ENCODE data around the gene CNTNAP4.

Gene CNTNAP4

DNA sequence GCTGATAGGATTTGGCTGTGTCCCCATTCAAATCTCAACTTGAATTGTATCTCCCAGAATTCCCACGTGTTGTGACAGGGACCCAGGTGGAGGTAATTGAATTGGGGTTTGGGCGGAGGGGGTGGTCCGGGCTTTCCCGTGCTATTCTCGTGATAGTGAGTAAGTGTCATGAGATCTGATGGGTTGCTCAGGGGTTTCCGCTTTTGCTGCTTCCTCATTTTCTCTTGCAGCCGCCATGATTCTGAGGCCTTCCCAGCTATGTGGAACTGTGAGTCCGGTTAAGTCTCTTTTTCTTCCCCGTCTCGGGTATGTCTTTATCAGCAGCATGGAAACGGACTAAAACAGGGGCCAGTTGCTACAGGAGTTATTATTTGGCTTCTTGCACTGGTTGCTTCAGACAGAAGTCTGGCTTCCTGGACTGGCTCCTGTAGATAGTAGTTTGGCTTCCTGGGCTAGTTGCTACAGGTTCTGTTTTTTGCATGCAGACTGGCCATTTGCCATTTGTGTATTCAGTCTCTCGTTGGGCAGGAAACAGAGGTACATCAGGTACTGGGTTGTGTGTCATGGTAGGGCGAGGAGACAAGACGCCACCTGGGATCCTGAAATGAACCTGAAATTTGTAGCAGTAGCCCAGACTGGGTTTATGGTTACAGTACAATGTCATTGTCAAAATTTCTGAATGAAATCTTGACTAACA, 32.6 kb downstream of the CNTNAP4 start:
- DNase-seq (ENCODE audit: low read depth): no peak

GRCh38 chr16:76311260-76311659, 34.1 kb downstream of the CNTNAP4 start:
- no peak for DNase-seq (ENCODE audit: low read depth)

- no peak for DNase-seq (ENCODE audit: low read depth)
Observed at GRCh38 chr16:76318565-76318964, 41.4 kb downstream of the CNTNAP4 start.

GRCh38 chr16:76329106-76329505, 51.9 kb downstream of the CNTNAP4 start:
- no peak for DNase-seq (ENCODE audit: low read depth)

DNA sequence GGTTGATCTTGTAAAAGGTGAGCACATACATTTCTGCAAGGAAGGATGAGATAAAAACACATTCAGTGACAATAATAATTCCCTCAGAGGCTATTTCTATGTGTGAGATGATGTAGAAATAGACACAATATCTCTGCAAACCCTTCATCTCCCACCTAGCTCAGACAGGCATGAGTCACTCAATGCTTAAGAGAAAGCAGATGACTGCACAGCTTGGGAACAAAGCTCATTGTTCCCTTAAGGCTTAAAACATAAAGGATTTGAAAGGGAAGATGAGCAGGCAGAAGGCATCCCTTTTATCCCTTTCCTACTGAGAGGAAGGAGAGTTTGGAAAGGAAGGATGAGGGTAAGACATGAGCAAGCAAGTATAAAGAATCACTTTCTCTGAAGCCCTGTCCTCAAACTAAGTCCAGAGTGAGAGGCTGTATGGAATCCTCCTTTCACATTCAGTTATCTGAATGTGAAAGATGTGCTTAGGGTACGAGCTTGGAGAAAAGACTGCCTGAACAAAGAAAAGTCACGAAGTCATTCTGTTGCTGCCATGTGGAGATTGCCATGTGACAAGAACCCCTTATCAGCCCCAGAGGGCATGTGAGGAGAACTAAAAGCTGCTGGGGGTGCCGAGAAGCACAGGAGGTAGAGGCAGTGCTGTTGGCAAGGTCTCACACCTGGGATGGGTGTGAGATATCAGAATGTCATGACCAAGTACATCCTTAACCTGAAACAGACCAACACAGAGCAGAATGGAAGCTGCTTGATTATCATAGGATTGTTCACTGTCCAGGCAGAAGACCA, 58.2 kb downstream of the CNTNAP4 start:
- DNase-seq (ENCODE audit: low read depth): no peak

DNA sequence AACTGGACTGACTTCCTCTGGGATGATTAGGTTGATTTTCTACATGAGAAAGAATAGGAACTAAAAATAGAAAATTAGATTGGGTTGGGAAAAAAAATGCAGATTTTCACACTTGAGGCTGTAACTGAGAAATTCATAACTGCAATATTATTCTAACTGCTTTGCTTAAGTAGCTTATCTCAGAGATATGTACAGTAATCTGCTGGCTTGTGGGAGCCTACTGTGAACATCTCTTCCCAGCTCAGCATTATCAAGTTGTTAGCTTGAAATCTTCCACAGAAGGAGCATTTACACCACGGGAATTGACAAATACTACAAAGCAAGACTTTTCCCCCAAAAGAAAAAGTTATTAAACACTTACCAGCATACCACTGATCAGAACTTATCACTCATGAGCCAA, 58.9 kb downstream of the CNTNAP4 start:
- DNase-seq (ENCODE audit: low read depth): no peak

GRCh38 chr16:76338472-76338871, 61.3 kb downstream of the CNTNAP4 start:
- no peak for DNase-seq (ENCODE audit: low read depth)

DNA sequence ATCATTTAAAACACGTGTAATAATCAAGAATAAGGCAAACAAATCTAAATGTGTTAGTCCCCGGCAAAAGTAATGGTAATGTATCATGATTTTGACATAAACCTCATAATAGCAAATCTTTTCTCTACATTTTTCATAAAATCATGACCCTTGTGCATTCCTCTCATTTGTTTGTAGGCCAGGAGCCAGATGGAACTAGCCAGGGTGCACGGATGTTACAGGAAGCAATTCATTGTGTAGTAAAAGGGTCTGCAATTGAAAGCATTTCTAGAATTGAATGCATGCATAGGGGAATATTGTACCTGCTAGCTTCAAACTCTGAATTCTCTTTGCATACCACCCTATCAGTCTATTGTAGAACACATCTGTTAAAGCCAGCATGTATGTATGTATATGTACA, 66.6 kb downstream of the CNTNAP4 start:
- no peak for DNase-seq (ENCODE audit: low read depth)

DNA sequence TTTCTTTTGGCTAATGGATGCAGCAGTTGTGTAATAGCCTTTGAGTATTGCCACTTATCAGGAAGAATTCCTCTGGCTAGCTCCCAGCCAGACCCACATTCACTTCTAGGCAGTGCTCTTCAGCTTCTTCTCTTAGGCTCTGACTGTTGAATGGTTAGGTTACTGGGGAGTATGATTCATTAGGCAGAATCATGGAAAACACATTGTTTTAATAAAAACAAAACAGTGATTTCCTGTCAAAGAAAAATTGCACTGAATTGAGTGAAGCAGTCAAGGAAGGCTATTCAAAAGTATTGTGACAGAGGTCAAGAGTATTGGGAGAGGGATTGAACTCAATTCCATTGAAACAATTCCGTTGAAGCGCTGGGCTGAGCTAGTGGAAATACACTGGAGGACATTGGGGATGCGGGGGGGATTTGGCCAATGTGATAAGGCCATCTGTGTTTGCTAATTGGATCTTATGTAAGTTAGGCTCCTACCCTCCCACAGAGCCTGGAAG, 68.0 kb downstream of the CNTNAP4 start:
- no peak for DNase-seq (ENCODE audit: low read depth)

GRCh38 chr16:76346210-76346609, 69.0 kb downstream of the CNTNAP4 start:
- no peak for DNase-seq (ENCODE audit: low read depth)

- no peak for DNase-seq (ENCODE audit: low read depth)
Observed at GRCh38 chr16:76351441-76351840, 74.2 kb downstream of the CNTNAP4 start.

GRCh38 chr16:76360404-76360803, 83.2 kb downstream of the CNTNAP4 start:
- DNase-seq (ENCODE audit: low read depth): no peak

- DNase-seq (ENCODE audit: low read depth): no peak
Observed at GRCh38 chr16:76370344-76370743, 93.1 kb downstream of the CNTNAP4 start.

- no peak for DNase-seq (ENCODE audit: low read depth)
Observed at GRCh38 chr16:76371441-76371840, 94.2 kb downstream of the CNTNAP4 start.

DNA sequence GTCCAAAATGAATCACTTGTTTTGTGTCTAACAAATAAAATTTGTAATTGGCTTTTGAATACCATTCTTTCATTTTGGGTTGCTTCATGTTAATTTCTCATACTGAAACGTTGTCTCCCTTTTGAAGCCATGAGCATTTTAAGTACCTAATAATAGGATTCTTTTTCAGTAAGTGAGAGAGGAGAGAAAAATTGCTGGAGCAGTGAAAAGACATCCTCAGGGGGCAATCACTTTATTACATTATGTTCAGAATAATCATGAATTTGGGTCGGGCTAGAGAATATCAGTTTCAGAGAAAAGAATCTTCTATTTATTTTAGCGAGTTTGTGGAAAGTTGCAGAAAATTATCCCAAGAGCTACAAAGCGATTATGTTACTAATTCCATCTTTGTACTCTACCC, 96.8 kb downstream of the CNTNAP4 start:
- DNase-seq (ENCODE audit: low read depth): no peak

GRCh38 chr16:76376988-76377387, 99.8 kb downstream of the CNTNAP4 start:
- DNase-seq (ENCODE audit: low read depth): no peak

- no peak for DNase-seq (ENCODE audit: low read depth)
Observed at GRCh38 chr16:76378020-76378419, 100.8 kb downstream of the CNTNAP4 start.

DNA sequence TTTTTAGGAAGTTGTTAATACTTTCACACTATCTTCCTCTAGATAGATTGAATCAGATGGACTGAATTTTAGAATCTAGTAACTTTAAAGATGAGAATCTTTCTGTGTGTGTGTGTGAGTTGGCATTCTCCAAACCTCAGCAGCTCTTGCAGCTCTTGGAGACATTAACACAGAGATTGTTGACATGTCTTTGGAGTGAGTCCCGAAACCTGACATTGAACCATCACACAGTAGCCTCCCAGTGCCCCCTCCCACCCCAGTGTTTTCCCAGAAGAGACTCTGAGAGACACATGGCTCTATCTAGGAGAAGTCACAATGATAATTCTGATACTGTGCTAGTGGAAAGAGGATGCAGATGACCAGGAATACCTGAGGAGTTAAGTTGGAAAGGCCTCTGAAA, 103.9 kb downstream of the CNTNAP4 start:
- no peak for DNase-seq (ENCODE audit: low read depth)

DNA sequence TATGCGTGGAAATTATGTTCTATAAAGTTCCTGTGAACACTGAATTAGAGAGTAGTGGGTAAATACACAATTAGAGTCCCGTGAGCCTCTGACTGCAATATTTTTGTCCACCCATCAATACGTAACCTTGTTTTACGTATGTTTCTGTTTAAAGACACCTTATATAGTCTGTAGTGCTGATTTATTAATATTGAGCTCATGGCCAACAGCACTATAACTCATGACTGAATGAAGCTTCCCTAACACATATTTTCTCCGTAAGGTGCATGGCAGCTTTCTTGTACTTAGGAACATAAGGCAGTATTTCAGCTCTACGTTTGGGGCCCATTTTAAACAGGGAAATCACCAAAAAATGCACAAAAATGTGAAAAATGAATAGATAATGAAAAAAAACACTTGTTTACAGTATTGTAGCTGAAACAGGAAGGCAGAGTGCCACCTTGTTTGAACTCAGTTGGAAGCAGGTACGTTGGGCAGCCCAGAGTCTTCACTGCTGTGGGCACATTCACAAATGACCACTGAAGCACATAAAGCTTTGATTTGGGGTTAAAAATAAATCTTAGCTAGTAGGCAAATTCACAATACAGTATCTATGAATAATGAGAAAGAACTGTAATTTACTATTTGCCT, 108.5 kb downstream of the CNTNAP4 start:
- no peak for DNase-seq (ENCODE audit: low read depth)

GRCh38 chr16:76386784-76387183, 109.6 kb downstream of the CNTNAP4 start:
- no peak for DNase-seq (ENCODE audit: low read depth)

DNA sequence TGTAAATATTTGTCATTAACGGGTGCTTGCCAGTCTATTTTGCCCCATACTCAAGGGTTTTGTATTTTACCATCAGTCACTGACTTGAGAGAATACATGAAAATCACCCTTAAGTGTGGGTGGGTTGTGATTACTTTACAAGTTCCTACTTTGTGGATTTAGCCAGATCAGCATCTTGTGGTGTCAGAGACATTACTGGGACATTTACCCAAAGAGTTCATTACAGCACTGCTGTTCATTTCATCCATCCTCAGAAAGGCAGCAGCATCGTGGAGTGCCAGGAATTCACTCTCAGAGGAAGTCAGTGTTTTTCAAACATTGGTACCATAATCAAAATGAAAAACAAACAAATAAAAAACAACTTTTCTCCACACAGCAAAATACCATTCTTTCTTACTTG, 110.8 kb downstream of the CNTNAP4 start:
- DNase-seq (ENCODE audit: low read depth): no peak

GRCh38 chr16:76389126-76389525, 111.9 kb downstream of the CNTNAP4 start:
- no peak for DNase-seq (ENCODE audit: low read depth)

DNA sequence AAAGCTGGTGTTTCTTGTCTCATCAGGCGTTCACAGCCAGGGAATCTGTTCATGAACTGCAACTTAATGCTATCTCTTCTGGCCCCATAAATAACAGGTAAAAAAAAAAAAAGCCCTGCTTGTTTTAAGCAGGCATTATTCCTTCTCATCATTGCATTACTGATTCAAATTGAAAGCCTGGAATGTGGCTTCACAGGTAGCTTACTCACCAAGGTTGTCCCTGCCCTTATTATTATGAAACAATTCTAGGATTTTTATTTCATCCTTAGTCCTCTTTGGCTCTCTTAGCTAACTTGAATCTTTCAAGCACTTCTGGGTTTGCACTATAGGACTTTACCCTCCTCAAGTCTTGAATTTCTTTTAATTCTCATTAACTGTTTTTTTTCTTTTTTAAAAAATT, 113.3 kb downstream of the CNTNAP4 start:
- DNase-seq (ENCODE audit: low read depth): no peak
